Measurements from ENCODE around the gene DBH.

- TF ChIP-seq, protein P1, sequence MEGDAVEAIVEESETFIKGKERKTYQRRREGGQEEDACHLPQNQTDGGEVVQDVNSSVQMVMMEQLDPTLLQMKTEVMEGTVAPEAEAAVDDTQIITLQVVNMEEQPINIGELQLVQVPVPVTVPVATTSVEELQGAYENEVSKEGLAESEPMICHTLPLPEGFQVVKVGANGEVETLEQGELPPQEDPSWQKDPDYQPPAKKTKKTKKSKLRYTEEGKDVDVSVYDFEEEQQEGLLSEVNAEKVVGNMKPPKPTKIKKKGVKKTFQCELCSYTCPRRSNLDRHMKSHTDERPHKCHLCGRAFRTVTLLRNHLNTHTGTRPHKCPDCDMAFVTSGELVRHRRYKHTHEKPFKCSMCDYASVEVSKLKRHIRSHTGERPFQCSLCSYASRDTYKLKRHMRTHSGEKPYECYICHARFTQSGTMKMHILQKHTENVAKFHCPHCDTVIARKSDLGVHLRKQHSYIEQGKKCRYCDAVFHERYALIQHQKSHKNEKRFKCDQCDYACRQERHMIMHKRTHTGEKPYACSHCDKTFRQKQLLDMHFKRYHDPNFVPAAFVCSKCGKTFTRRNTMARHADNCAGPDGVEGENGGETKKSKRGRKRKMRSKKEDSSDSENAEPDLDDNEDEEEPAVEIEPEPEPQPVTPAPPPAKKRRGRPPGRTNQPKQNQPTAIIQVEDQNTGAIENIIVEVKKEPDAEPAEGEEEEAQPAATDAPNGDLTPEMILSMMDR (IDR thresholded peaks at IDR 0.05): no peak
- no peak for TF ChIP-seq POLR2A (IDR thresholded peaks at IDR 0.05)
- TF ChIP-seq POLR2AphosphoS5 (IDR thresholded peaks at IDR 0.05): no peak
- no peak for TF ChIP-seq EP300 (IDR thresholded peaks at IDR 0.05)
Measured at GRCh38 chr9:133692364-133692985, 56.3 kb downstream of the DBH start.

All from stomach (tissue), 4 donors.